GM21825 (cell line): ENCODE data around the gene SLAMF9.

Source experiments
- ATAC-seq: cut with Tn5 transposase; IDR thresholded peaks from one replicate; pipeline ENCODE4 v1.9.1; 2021; ENCODE audit warnings: mild to moderate bottlenecking, moderate library complexity; ENCODE audit not compliant: unreplicated experiment

Gene SLAMF9

GRCh38 chr1:159977364-159978106, 23.5 kb upstream of the SLAMF9 start:
- ATAC-seq: no peak

- ATAC-seq: no peak
These were observed 20.4 kb upstream of the SLAMF9 start for GRCh38 chr1:159974350-159974965.

GRCh38 chr1:159973350-159973940, 19.4 kb upstream of the SLAMF9 start:
- ATAC-seq: no peak

GRCh38 chr1:159972443-159973205, 18.6 kb upstream of the SLAMF9 start:
- no peak for ATAC-seq

- no peak for ATAC-seq
These were observed 16.9 kb upstream of the SLAMF9 start for GRCh38 chr1:159970932-159971342.

GRCh38 chr1:159968901-159969300, 14.9 kb upstream of the SLAMF9 start:
- ATAC-seq: no peak

- ATAC-seq: no peak
These were observed 11.2 kb upstream of the SLAMF9 start for GRCh38 chr1:159965263-159965662.

- ATAC-seq: no peak
These were observed 10.1 kb upstream of the SLAMF9 start for GRCh38 chr1:159964144-159964543.

GRCh38 chr1:159962176-159962575, 8.1 kb upstream of the SLAMF9 start:
- no peak for ATAC-seq

GRCh38 chr1:159961636-159962035, 7.6 kb upstream of the SLAMF9 start:
- no peak for ATAC-seq

GRCh38 chr1:159960721-159961381, 6.8 kb upstream of the SLAMF9 start:
- no peak for ATAC-seq

GRCh38 chr1:159959451-159959850, 5.4 kb upstream of the SLAMF9 start:
- ATAC-seq: no peak

- no peak for ATAC-seq
These were observed 4.8 kb upstream of the SLAMF9 start for GRCh38 chr1:159958719-159959380.

- ATAC-seq: no peak
These were observed 3.8 kb upstream of the SLAMF9 start for GRCh38 chr1:159957824-159958268.

GRCh38 chr1:159955456-159955855, 1.4 kb upstream of the SLAMF9 start:
- no peak for ATAC-seq

GRCh38 chr1:159952932-159953331, 1.1 kb downstream of the SLAMF9 start:
- no peak for ATAC-seq

GRCh38 chr1:159951551-159951950, 2.5 kb downstream of the SLAMF9 start:
- no peak for ATAC-seq

- no peak for ATAC-seq
These were observed 3.0 kb downstream of the SLAMF9 start for GRCh38 chr1:159951016-159951415.

GRCh38 chr1:159949981-159950381, 4.1 kb downstream of the SLAMF9 start:
- ATAC-seq: no peak

GRCh38 chr1:159949123-159949522, 4.9 kb downstream of the SLAMF9 start:
- no peak for ATAC-seq
